H54 (cell line): Measurements from ENCODE around the gene C4orf17.
"Not testable (repeated sequence)": the region's sequence is repeated elsewhere in the genome, so short reads cannot be mapped to it uniquely, and the experiment has no call there.

Experiments
- DNase-seq: peaks from one replicate; pipeline ENCODE4 v3.0.0; 2011; ENCODE audit warnings: low spot score, mixed read lengths; ENCODE audit not compliant: insufficient read length
- FAIRE-seq: peaks from 3 replicates; lab custom pipeline; 2011; peaks lifted over from hg19 to GRCh38; lab: Jason Lieb, UNC
- POLR2A ChIP-seq: IDR thresholded peaks from 2 replicates; pipeline ENCODE4 v1.6.1; 2011; ENCODE audit warnings: low read depth, mild to moderate bottlenecking, low read length

C4orf17 gene

DNA sequence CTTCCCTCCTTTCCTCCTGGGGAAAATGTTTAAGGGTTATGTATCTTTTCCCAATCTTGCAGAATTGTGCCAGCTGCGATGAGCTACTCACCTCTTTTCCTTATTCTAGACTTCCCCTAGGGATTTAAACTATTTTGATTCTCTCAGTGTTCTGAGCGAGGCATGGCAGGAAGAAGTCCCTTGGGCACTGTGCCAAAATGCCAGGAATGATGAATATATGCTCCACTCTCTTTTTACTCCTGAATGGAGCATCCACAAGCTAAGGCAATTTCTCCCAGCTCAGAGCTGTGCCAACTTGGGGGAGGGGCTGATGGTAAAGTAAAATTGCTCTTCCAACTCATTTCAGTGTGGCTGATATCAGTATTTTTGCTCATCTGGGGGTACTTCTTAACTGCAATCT lies 4.0 kb upstream of the C4orf17 start:
- FAIRE-seq (no peak), DNase-seq (no peak)
- TF ChIP-seq POLR2A = no peak

DNA sequence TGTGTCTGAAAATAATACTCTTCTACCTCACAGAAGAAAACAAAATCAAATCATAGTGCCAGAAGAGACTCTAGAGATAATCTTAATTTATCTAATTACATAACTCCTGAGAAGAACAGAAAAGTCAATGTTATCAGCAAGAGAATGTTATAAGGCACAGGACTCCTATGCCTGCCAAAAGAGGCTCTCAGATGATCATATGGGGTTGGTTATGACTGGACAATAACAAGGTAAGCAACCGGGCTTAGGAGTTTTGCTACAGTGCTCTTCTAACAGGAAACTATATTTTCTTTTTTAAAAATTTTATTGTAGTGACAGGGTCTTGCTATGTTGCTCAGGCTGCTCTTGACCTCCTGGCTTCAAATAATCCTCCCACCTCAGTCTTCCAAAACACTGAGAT lies 3.5 kb upstream of the C4orf17 start:
- DNase-seq (no peak), FAIRE-seq (no peak)
- no peak for TF ChIP-seq POLR2A

DNA sequence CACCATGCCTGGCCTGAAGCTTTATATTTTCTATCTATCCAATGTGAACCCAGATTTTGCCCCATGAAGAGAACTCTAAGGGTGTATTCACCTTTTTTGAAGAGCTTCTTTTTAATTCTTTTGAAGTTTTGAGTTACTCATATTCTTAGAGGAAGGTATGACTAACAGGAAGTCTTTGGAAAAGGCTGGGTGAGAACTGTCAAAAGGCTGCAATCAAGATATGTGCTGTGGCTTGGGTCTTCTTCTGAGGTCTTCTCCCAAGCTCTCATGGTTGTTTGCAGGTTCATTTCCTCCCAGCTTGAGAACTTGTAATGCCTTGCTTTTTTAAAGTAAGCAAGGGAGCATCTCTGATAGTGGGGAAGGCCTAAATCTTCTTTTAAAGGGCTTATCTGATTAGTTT lies 3.1 kb upstream of the C4orf17 start:
- FAIRE-seq (no peak), DNase-seq (no peak)
- no peak for TF ChIP-seq POLR2A

DNA sequence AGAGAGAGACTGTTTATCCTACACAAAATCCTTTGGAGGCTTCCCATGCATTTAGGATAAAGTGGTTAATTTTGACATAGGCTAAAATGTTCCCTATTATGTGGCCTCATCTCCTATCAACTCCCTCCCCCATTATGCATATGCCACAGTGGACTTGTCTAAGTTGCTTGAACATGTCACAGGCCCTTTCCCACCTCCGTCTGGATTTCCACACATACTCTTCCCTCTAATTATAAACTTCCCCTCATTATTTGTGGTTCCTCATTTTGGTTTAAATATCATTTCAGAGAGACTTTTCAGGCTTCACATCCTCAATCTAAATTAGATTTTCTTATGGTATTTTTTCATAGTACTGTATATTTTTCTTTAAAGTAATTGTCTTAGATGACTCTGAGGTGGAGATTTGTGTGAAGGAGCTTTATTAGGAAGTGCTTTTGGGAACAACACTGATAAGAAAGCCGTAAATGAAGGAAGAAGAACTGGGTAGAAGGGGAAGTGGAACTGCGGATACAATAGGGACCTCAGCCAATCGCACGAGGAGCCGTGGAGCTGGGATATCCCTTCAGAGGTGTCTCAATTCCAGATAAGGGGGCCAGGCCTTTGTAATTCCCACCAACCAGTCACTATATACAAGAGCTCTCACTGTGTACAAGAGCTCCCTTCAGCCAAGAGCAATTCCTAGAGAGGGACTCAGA lies 7.9 kb downstream of the C4orf17 start:
- no peak for TF ChIP-seq POLR2A
- no peak for FAIRE-seq
- DNase-seq = no peak

DNA sequence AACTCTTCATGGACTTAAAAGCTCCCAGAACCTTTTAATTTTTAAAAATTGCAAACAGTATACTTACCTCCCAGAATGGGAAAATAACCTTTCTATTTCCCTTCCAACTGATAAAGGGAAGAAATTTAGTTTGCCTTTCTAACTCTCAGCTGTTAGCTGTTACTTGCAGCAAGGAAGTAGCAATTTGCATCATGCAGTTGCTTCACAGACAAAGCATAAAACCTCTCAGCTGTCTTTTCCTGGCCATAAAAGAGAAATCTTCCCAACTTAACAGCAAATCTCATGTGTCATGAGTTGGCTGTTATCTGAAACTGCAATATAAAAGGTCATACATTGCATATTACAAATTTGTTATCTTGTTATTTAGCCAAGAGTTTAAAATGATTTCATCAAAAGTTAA lies 18.4 kb downstream of the C4orf17 start:
- FAIRE-seq (no peak), DNase-seq (no peak)
- TF ChIP-seq POLR2A = no peak

DNA sequence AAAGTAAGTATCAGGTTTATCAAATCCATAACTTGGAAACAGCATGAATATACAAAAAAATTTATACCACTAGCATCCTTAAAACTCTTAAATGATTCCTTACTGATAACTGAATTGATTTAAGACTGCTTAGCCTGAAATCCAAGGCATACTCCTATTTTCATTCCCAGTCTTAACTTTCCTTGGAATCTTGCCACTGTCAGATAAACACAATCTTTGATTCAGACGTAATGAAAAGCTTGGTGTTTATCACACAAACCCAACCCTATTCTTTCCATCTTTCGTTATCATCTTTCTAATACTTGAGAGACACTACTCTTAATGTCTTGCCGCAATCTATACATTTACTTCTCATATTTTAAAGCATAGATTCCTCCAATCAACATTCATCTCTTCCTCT lies 19.1 kb downstream of the C4orf17 start:
- DNase-seq = no peak
- no peak for TF ChIP-seq POLR2A
- no peak for FAIRE-seq

DNA sequence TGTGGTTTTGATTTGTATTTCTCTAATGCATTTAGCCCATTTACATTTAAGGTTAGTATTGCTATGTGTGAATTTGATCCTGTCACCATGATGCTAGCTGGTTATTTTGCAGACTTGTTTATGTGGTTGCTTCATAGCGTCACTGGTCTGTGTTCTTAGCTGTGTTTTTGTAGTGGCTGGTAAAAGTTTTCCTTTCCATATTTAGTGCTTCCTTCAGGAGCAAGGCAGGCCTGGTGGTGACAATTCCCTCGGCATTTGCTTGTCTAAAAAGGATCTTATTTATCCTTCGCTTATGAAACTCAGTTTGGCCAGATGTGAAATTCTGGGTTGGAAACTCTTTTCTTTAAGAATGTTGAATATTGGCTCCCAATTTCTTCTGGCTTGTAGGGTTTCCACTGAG lies 23.9 kb downstream of the C4orf17 start:
- not testable (repeated sequence) for FAIRE-seq, DNase-seq

DNA sequence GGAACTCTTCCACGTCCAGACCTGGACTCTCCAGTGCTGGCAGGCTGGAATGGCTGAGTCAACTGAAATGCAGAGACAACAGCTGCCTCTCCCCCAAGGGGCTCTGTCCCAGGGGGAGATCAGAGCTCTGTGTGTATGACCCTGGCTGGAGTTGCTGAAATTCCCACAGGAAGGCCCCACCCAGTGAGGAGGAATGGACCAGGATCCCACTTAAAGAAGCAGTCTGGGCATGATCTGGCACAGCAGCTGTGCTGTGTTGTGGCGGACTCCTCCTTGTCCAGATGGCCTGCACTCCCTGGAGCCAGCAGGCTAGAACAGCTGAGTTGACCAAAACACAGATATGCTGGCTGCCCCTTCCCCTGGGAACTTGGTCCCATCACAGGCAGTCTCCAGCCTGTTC lies 25.4 kb downstream of the C4orf17 start:
- FAIRE-seq = no peak
- no peak for DNase-seq
- TF ChIP-seq POLR2A = no peak

DNA sequence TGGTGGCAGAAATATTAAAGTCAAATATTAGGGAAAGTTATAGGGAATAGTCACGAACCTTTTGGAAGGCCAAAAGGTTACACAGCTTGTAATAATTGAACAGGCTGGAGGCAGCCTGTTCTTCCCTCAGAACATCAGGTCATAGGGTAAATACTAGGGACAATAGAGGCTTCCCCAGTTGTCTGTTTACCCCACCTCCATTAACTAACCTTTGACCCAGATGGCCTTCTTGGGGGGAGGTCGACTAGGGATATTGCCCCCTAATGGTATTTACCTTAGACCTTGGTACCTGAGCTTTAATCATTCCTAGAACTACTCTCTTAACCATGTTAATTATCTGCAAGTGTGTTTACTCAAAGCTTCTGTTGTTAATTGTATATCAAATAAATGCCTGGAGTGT lies 26.0 kb downstream of the C4orf17 start:
- no peak for DNase-seq
- no peak for FAIRE-seq
- no peak for TF ChIP-seq POLR2A

DNA sequence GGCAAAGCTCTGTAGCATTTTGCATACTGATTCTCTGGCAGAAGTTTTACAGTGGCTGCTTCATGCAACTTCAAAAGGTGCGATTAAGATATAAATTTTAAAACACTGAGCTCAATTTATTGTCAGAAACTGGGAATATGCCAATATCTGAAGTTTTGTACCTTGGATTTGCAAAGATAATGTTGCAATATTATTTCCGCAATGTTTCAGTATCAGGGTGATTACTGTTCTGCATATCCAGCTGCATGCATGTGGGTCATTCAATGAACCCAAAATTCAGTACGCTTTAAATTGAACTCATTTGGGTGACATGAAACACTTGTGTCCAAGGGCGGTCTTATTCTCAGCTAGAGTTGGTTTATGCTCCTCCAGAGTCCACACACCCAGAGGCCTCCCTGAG lies 26.9 kb downstream of the C4orf17 start:
- no peak for FAIRE-seq
- DNase-seq = no peak

DNA sequence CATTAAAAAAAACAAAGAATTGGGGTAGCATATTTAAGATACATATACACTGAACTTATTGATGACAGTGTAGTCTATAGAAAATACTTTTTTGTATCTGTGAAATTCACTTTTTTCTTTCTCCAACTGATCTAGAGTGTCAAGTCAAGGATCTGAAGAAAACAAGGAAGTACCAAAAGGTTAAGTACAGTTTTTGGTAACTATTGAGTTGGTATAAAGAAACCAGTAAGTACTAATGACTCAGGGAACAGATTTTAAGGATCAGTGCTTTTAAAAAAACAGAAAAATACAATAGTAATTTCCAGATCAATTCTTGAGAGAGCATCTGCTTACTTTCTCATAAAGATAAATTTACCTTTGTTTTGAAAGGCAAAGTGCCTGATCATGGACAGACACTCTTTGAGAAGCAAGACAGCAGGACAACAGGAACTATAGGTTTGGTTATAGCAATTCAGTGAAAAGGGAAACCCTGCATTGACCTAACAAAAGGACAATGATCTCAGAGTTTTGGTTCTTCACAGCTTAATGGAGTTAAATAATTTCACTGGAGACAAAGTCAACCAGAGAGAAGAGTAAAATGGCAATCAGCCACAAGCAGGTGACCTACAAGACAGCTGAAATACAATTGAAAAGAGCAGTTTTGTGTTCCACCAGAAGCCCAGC lies 29.6 kb downstream of the C4orf17 start:
- FAIRE-seq = no peak
- no peak for DNase-seq
- TF ChIP-seq POLR2A = no peak

More for the DNA sequence above, 26.9 kb downstream of the C4orf17 start:
- TF ChIP-seq POLR2A = no peak

DNA sequence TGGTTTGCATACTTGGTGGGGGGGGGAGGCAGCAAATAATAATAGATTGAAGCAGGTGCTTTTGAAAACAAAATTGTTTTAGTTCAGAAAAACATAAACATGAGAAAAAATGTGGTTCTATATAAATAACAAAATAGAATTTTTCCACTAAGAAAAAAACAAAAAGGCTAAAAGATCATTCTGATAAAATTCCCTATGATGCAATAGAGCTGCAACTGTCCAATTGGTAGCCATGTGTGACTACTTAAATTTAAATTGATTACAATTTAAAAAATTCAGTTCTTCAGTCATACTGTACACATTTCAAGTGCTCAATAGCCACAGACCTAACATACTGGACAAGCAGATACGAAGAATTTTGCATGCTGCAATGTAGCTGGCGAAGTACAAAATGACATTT lies 42.1 kb downstream of the C4orf17 start:
- no peak for TF ChIP-seq POLR2A
- no peak for FAIRE-seq

DNA sequence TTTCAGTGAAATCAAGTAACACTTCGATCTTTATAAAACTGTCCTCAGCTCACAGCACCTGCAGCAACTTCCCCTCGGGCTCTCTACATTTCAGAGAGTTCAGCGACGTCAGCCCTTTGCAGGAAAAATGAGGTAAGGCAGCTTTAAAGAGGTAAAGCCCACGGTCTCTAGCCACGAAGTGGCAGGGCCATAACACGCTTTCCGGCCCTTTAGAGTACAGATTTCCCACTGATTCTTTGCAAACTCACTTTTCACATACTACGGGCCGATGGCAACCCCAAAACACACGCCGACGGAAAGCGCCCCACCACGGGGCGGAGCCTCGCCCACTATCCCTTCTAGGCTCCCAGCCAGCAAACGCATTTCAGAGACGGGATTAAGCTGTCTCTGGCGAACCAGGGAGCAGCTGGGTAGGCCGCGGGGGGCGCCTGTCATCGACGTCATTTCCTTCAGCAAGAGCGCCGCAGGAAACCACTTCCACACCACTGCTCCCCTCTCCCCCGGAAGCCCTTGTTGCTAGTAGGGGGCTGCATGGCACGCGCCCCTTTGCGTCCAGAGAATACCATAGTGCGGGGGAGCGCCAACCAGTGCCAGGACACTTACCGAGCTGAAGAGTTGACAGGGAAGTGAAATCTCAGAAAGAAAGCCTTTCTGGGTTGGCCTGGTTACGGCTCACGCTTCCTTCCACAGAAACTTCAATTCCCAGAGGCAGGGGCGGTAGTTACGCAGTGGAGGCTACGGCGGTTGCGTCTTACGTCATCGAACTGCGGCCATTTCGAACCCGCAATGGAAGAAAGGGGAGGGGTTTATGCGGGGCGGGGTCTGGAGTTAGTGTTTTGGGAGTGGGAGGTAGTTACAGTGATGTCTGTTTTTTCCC lies 52.7 kb downstream of the C4orf17 start, which contains the start of gene TRMT10A:
Gene TRMT10A, minus strand, starts transcription at position 730 of the 877 bp plus-strand sequence. CDS start 4,701 bp downstream, outside the sequence.
- DNase-seq = peak; percentile 57
- TF ChIP-seq POLR2A = peak; percentile 41; the same call in 1 of the 2 replicates
- peak; percentile 79 for FAIRE-seq

More for the DNA sequence above, 42.1 kb downstream of the C4orf17 start:
- DNase-seq = no peak

DNA sequence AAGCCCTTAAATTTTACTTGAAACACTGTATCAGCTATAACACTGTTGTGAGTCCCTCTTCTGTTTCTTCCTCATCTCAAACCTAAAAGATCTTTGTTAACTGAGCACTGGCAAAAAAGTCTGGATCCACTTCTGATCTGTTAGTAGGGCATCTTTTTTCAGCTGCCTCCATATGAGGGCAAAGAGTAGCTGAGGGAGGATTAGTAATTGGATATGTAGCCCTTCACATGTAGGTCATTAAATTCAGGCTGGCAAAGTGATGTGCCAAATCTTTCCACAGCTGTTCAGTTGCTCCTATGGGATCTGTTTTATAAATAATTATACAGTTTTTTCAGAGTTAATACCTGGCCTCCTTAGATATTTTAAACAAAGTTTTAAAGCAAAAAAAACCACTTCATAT lies 54.1 kb downstream of the C4orf17 start:
- FAIRE-seq = no peak
- no peak for TF ChIP-seq POLR2A
- no peak for DNase-seq

DNA sequence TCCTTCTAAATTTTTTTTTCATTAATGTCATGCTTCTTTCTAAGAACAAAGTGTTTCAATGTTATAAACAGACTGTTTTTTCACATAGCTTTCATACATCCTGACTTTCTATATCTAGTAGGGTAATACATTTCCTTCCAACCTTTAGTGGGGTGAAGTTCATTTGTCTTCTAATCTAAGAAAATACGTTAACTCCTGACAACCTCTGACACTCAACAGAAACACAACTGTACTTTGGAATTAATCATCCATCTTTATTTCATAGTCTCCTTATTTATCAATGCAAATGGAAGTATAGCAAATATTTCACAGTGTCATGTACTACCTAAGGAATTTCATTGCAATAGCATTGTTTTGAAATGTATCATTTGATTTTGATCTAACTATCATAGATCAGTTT lies 61.1 kb downstream of the C4orf17 start:
- TF ChIP-seq POLR2A = no peak
- FAIRE-seq (no peak), DNase-seq (no peak)
